Measurements from ENCODE around the gene RNF220. TPM values are rescaled to one million over a fixed set of nuclear protein-coding genes. Genes with fewer than 3 reads are reported as not detected.
A peak's percentile ranks its signal among the peaks of the same experiment; 100 is the strongest.

The RNF220 gene
- polyA plus RNA-seq, 3 donors: 33.3 to 60.4 (median 46.9) TPM

DNA sequence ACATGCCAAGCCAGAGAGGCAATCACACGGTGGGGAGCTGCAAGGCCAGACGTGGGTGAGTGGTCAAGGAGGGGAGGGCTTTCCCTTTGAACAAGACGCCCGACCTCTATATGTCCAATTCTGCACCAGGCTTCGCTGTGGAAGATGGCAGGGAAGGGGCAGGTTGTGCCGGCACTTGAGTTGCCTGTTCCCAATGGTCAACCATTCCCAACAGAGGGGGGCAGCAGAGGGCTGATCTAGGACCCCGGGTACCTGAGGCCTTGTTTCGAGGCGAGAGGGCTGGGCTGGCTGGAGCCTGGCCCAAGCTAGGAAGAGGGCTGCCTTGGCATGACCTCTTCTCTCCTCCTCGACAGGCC is 204.3 kb downstream of the RNF220 start:
- no peak overlapping the region for H3K27ac ChIP-seq (ENCODE audit: low read depth, low read length)
- WGBS, 3 donors: 54 to 73% (median 61%) methylated on average over 10 of the region's 10 CpGs

- no peak overlapping the region for H3K27ac ChIP-seq (ENCODE audit: low read depth, low read length)
- WGBS, 3 donors: 71 to 86% (median 77%) methylated on average over 25 of the region's 25 CpGs
Measured at GRCh38 chr1:44609768-44610526, 204.9 kb downstream of the RNF220 start.

DNA sequence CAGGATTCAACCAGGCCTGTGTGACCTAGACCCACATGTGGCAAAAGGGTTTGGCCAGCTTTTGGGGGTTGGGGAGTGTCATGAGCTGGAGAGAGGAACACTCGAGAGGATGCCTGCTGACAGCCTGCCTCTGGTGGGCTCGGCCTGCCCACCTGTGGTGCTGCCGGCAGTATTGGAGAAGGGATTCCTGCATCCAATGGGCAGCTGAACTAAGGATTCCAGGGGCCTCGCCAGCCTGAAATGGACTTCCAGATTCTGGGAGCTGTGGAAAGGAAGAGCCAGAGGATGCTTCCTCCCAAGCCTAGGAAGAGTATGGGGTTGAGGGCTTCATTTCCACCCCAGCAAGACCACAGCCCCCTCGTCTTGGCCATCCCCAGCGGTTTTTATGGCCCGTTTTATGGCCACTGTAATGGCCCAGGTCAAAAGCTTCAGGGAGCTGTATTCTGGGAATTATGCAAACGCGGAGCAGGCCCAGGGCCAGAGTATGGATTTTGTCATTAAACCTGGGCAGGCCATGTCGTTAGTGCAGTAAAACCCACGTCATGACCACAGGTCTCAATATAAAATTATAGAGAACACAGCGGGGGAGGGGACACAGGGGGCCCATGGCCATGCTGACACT is 205.6 kb downstream of the RNF220 start:
- 71 to 80% (median 72%) methylated on average over 11 to 12 of the region's 12 CpGs for WGBS, 3 donors
- no peak overlapping the region for H3K27ac ChIP-seq (ENCODE audit: low read depth, low read length)

DNA sequence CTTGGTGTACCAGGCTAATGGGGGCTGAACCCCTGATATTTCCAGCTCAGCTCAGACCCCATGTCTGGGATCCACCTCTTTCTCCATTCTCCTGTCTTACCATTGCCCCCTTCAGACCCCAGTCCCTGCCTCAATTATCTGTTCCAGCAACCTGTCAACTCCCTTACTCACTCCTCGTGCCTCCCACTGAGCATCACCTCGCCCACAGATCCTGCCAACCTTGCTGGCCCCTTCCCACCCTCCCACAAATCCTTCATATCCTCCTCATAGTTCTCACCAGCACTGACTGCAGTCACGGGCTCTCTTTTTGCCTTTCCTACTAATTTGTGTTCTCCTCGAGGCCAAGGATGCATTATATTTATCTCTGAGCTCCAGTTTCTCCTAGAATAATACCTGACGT is 206.4 kb downstream of the RNF220 start:
- WGBS, 3 donors: 68 to 84% (median 75%) methylated on average over 5 of the region's 5 CpGs
- H3K27ac ChIP-seq (ENCODE audit: low read depth, low read length): no peak overlapping the region

DNA sequence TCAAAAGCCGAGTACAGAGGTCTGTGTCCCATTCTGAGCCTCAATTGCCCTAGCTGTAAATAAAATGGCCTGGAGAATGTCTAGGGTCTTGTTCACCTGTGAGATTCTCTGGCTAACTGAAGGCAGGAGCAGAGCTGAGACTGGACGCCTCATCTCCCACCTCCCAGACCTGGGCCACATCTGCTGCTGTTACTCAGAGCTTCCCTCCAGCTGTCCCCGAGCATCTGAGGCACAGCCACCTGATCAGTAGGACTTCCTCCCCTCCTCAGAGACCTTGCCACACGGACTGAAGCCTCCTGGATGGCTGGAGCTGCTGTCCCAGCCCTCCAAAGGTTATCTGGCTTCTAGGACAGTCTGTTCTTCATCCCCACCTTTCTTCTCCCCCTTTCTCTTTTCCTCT is 206.8 kb downstream of the RNF220 start:
- 64 to 73% (median 71%) methylated on average over 4 of the region's 4 CpGs for WGBS, 3 donors
- H3K27ac ChIP-seq (ENCODE audit: low read depth, low read length): no peak overlapping the region

- WGBS, 3 donors: 86 to 91% (median 89%) methylated on average over 6 of the region's 6 CpGs
Measured at GRCh38 chr1:44613941-44614340, 208.9 kb downstream of the RNF220 start.

GRCh38 chr1:44616284-44616990 is 211.4 kb downstream of the RNF220 start:
- H3K27ac ChIP-seq (ENCODE audit: low read depth, low read length): no peak overlapping the region
- whole genome bisulfite sequencing, 3 donors: 50 to 91% (median 83%) methylated on average over 4 of the region's 4 CpGs

More at GRCh38 chr1:44613941-44614340, 208.9 kb downstream of the RNF220 start:
- no peak overlapping the region for H3K27ac ChIP-seq (ENCODE audit: low read depth, low read length)

DNA sequence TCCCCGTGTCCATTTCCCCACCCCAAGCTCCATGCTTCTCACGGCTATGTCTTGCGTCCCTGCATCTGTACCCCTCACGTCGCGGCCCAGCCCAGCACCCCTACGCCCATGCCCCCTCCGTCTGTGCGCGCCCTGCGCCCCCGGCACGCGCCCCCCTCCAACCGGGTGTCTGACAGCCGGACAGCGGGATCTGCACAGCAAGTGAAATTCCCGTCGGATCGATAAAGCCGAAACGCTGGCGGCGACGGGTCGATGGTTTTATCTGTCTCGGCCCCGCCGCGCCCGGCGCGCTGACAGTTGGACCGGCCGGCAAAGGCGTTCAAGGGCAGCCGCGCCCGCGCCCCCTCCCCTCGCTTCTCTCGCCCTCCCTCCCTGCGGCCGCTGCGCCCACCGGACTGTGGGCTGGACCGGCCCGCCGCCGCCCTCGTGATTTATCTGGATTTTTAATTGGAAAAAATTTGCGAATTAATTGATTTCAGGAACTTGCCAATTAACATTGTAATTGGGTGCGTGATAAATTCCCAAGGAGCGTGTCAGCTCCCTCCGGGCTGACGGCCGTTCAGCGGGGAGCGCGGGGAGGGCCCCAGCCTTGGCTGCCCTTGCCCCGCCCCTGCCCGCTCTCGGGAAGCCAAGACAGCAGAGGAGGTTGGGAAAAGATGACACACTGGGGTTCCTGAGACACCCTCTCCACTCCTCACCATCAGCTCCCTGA is 212.1 kb downstream of the RNF220 start:
- no peak overlapping the region for H3K27ac ChIP-seq (ENCODE audit: low read depth, low read length)

DNA sequence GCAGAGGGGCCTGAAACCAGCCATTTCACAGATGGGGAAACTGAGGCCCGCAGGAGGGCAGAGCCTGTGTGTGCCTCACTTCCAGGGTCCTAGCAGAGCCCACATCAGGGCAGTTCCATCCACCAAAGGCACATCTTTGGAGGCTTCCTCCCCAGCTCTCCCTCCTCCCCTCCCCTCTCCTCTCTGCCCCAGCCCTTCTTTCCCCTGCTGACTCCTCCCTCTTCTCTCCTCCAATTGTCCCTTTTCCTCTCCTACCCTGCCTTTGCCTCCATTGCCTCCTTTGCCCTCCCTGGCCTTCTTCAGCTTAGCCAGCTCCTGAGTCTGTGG is 212.6 kb downstream of the RNF220 start:
- H3K27ac ChIP-seq (ENCODE audit: low read depth, low read length): no peak overlapping the region
- WGBS, 3 donors: 89 to 90% (median 90%) methylated on average over 1 of the region's 1 CpG

More for the DNA sequence above, 212.1 kb downstream of the RNF220 start:
- WGBS, 3 donors: 14 to 63% (median 51%) methylated on average over 63 of the region's 63 CpGs

- no peak overlapping the region for H3K27ac ChIP-seq (ENCODE audit: low read depth, low read length)
- WGBS, 3 donors: 60 to 69% (median 66%) methylated on average over 12 of the region's 12 CpGs
Measured at GRCh38 chr1:44619261-44619900, 214.3 kb downstream of the RNF220 start.

DNA sequence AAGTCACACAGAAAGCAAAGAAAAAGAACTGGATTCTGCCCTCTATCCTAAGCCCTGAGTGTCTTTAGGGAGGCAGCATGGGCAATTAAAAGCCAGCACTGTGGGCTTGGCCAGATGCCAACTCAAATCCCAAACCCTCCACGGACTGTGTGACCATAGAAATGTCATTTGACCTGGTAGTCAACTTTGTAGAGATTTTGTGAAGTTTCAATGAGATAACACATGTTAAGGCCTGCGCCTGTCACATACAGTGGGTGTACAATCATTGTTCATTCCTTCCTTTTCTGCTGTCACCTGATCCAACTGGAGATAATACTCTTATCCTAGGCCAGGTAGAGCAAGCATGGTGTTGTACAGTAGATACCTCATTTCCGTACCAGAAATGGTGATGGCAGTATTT is 215.0 kb downstream of the RNF220 start:
- no peak overlapping the region for H3K27ac ChIP-seq (ENCODE audit: low read depth, low read length)
- WGBS, 3 donors: 82 to 87% (median 83%) methylated on average over 3 of the region's 3 CpGs

DNA sequence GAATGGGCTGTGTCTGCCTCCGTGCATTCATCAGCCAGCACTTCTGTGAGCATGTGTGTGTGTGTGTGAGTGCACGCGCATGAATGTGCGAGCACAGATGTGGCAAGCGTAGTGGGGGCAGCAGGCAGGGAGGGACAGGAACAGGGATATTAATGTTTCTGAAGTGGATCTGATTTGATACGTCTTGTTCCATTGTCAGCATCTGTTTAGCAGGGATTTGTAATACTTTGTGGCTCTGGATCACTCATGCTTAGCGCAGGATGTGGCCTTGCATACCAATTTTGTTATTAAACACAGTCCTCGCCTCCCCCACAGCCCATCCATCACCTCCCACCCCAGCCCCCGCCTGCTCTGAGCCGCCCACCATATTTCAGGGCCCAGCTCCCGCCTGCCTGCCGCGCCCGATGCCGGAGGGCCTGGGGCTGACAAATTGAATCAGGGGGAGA is 216.8 kb downstream of the RNF220 start:
- no peak overlapping the region for H3K27ac ChIP-seq (ENCODE audit: low read depth, low read length)
- WGBS, 3 donors: 87 to 94% (median 89%) methylated on average over 15 of the region's 15 CpGs

- 80 to 87% (median 86%) methylated on average over 12 of the region's 12 CpGs for WGBS, 3 donors
- no peak overlapping the region for H3K27ac ChIP-seq (ENCODE audit: low read depth, low read length)
Measured at GRCh38 chr1:44624268-44624901, 219.3 kb downstream of the RNF220 start.

DNA sequence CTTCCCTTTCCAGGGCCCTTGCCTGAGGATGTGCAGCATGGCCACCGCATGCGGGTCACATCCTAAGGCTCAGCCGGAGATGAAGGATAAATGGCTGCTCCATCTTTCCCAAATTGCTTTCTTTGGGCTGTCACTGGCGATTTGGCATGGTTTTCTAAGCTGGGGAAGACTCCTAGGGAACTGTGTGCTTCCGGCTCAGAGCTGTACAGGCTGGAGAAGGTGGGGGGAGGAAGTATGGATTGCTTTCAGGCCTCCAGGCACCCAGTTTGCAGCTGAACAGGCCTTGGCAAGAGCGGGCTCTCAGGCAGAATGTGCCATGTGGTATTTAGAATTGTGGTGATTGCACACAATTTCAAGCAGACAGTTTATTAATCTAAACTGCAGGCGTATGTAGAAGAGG is 220.3 kb downstream of the RNF220 start:
- H3K27ac ChIP-seq (ENCODE audit: low read depth, low read length): no peak overlapping the region
- WGBS, 3 donors: 89 to 93% (median 92%) methylated on average over 7 of the region's 7 CpGs

- 66 to 92% (median 90%) methylated on average over 5 of the region's 5 CpGs for WGBS, 3 donors
- no peak overlapping the region for H3K27ac ChIP-seq (ENCODE audit: low read depth, low read length)
Measured at GRCh38 chr1:44628962-44629756, 224.1 kb downstream of the RNF220 start.

DNA sequence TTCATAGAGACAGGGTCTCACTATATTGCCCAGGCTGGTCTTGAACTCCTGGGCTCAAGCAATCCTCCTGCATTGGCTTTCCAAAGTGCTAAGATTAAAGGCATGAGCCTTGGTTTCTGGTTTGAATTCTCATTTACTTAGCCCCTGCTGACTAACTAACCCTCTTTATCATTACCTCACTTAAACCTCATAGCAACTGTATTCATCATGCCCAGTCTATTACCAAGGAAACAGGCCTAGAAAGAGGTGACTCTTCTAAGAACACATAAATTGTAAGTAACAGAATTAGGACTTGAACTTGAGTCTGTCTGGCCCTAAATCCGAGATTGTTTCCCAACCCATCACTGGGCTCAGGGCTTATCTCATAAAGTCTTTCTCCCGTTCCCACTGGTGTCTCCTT is 225.1 kb downstream of the RNF220 start:
- WGBS, 3 donors: 88 to 96% (median 92%) methylated on average over 2 of the region's 2 CpGs
- H3K27ac ChIP-seq (ENCODE audit: low read depth, low read length): no peak overlapping the region

- 12 to 18% (median 17%) methylated on average over 8 of the region's 8 CpGs for whole genome bisulfite sequencing, 3 donors
- peak overlapping the region; percentile 85 for H3K27ac ChIP-seq (ENCODE audit: low read depth, low read length)
Measured at GRCh38 chr1:44631333-44631646, 226.2 kb downstream of the RNF220 start.

Data from adipose tissue (tissue), 3 donors.